Progenitor cell of endocrine pancreas (in vitro differentiated cells): Measurements from ENCODE around the gene RASGRP4. TPM values are rescaled to one million over a fixed set of nuclear protein-coding genes. Genes with fewer than 3 reads are reported as not detected.

Source experiments
- DNase-seq: peaks from one replicate; pipeline ENCODE4 v3.0.0; 2021; ENCODE audit warnings: low spot score; ENCODE audit not compliant: unreplicated experiment
- H3K27ac Mint-ChIP-seq: 2 replicates; pipeline ENCODE4 v1.8.0; 2021; ENCODE audit warnings: mild to moderate bottlenecking, moderate library complexity, mixed read lengths
- H3K27me3 Mint-ChIP-seq: 2 replicates; pipeline ENCODE4 v1.8.0; 2021; ENCODE audit warnings: mixed read lengths
- H3K36me3 Mint-ChIP-seq: 2 replicates; pipeline ENCODE4 v1.8.0; 2022; ENCODE audit warnings: mixed read lengths; ENCODE audit not compliant: insufficient read depth
- H3K4me1 Mint-ChIP-seq: 2 replicates; pipeline ENCODE4 v1.8.0; 2021; ENCODE audit warnings: low read depth, mixed read lengths
- H3K4me3 Mint-ChIP-seq: 2 replicates; pipeline ENCODE4 v1.8.0; 2021; ENCODE audit warnings: low read depth, mild to moderate bottlenecking, moderate library complexity, mixed read lengths
- H3K9me3 Mint-ChIP-seq: 2 replicates; pipeline ENCODE4 v1.8.0; 2021; ENCODE audit warnings: low read depth, mixed read lengths
- total RNA-seq: library from RNA; stranded (reverse); gene quantifications from 2 replicates; pipeline ENCODE4 v1.2.1, GENCODE V29; 2021
- TF ChIP-seq, protein P1 (sequence below): fragments of 200-600 bp; sonication (generic); IDR thresholded peaks from one replicate; pipeline ENCODE4 v1.5.0; 2021; ENCODE audit warnings: antibody characterized with exemption, mild to moderate bottlenecking; ENCODE audit not compliant: unreplicated experiment

Gene RASGRP4
- total RNA-seq, 1 donor from 2014 or later, result not detected

GRCh38 chr19:38452430-38453366, 26.7 kb upstream of the RASGRP4 start:
- Mint-ChIP-seq H3K4me3 (no peak overlapping the region), H3K27ac (no peak overlapping the region), H3K27me3 (peaks cover 20% of the 10 kb centered on the region), H3K36me3 (no peaks in the 10 kb centered on the region), H3K9me3 (no peaks in the 10 kb centered on the region), H3K4me1 (no peaks in the 10 kb centered on the region)
- DNase-seq, result no peak
- TF ChIP-seq, protein P1, sequence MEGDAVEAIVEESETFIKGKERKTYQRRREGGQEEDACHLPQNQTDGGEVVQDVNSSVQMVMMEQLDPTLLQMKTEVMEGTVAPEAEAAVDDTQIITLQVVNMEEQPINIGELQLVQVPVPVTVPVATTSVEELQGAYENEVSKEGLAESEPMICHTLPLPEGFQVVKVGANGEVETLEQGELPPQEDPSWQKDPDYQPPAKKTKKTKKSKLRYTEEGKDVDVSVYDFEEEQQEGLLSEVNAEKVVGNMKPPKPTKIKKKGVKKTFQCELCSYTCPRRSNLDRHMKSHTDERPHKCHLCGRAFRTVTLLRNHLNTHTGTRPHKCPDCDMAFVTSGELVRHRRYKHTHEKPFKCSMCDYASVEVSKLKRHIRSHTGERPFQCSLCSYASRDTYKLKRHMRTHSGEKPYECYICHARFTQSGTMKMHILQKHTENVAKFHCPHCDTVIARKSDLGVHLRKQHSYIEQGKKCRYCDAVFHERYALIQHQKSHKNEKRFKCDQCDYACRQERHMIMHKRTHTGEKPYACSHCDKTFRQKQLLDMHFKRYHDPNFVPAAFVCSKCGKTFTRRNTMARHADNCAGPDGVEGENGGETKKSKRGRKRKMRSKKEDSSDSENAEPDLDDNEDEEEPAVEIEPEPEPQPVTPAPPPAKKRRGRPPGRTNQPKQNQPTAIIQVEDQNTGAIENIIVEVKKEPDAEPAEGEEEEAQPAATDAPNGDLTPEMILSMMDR, result no peak

GRCh38 chr19:38451629-38452028, 25.6 kb upstream of the RASGRP4 start:
- DNase-seq, result no peak
- no peak overlapping the region for H3K27ac Mint-ChIP-seq
- H3K36me3 Mint-ChIP-seq, result no peaks in the 10 kb centered on the region
- peaks cover 15% of the 10 kb centered on the region for H3K27me3 Mint-ChIP-seq
- TF ChIP-seq, protein P1, result no peak
- H3K4me1 Mint-ChIP-seq, result no peaks in the 10 kb centered on the region
- no peaks in the 10 kb centered on the region for H3K9me3 Mint-ChIP-seq
- H3K4me3 Mint-ChIP-seq, result no peak overlapping the region

GRCh38 chr19:38451036-38451435, 25.0 kb upstream of the RASGRP4 start:
- H3K36me3 Mint-ChIP-seq, result no peaks in the 10 kb centered on the region
- TF ChIP-seq, protein P1, result no peak
- H3K4me3 Mint-ChIP-seq, result no peak overlapping the region
- DNase-seq, result no peak
- H3K27me3 Mint-ChIP-seq, result peaks cover 15% of the 10 kb centered on the region
- H3K27ac Mint-ChIP-seq, result no peak overlapping the region
- no peaks in the 10 kb centered on the region for H3K4me1 Mint-ChIP-seq
- H3K9me3 Mint-ChIP-seq, result no peaks in the 10 kb centered on the region

DNA sequence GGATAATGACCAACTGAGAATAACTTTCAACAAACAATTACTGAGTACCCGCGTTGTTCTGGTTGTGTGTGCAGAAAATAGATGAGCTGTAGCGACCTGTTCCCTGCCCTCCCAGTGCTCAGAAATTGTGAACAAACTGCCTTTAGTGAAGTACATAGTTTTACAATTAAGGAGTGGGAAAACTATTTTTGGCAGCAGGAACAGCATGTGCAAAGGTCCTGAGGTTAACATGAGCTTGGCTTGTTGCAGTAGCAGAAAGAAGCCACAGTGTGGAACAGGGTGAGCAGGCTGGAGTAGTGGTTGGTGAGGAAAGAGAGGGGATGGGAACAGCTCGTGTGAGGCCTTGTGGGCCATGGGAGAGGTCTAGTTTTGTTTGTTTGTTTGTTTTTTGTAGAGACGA, 23.5 kb upstream of the RASGRP4 start:
- no peak overlapping the region for H3K4me3 Mint-ChIP-seq
- peaks cover 20% of the 10 kb centered on the region for H3K27me3 Mint-ChIP-seq
- no peaks in the 10 kb centered on the region for H3K9me3 Mint-ChIP-seq
- TF ChIP-seq, protein P1, result no peak
- no peaks in the 10 kb centered on the region for H3K36me3 Mint-ChIP-seq
- H3K4me1 Mint-ChIP-seq, result no peaks in the 10 kb centered on the region
- no peak for DNase-seq
- no peak overlapping the region for H3K27ac Mint-ChIP-seq

- H3K36me3 Mint-ChIP-seq, result no peaks in the 10 kb centered on the region
- H3K4me1 Mint-ChIP-seq, result no peaks in the 10 kb centered on the region
- no peak overlapping the region for H3K27ac Mint-ChIP-seq
- TF ChIP-seq, protein P1, result no peak
- no peaks in the 10 kb centered on the region for H3K9me3 Mint-ChIP-seq
- no peak overlapping the region for H3K4me3 Mint-ChIP-seq
- peaks cover 29% of the 10 kb centered on the region for H3K27me3 Mint-ChIP-seq
- no peak for DNase-seq
These were observed 22.2 kb upstream of the RASGRP4 start for GRCh38 chr19:38448225-38448624.
